DMS79 (cell line): ENCODE data around the gene EXD3.
"Not testable (repeated sequence)": the region's sequence is repeated elsewhere in the genome, so short reads cannot be mapped to it uniquely, and the experiment has no call there.

Source experiments
- DNase-seq: peaks from one replicate; lab custom pipeline; 2025; lab: John Stamatoyannopoulos, UW

The EXD3 gene

GRCh38 chr9:137393176-137394150 is 29.5 kb downstream of the EXD3 start:
- no peak for DNase-seq

- DNase-seq, result no peak
Observed at GRCh38 chr9:137392232-137393007, 30.5 kb downstream of the EXD3 start.

GRCh38 chr9:137391411-137391754 is 31.6 kb downstream of the EXD3 start:
- no peak for DNase-seq

GRCh38 chr9:137390553-137391410 is 32.2 kb downstream of the EXD3 start:
- DNase-seq, result no peak

GRCh38 chr9:137389428-137389746 is 33.6 kb downstream of the EXD3 start:
- DNase-seq, result no peak

GRCh38 chr9:137388589-137389427 is 34.2 kb downstream of the EXD3 start:
- DNase-seq, result no peak

- no peak for DNase-seq
Observed at GRCh38 chr9:137387891-137388560, 34.9 kb downstream of the EXD3 start.

GRCh38 chr9:137387114-137387890 is 35.7 kb downstream of the EXD3 start:
- DNase-seq, result no peak

GRCh38 chr9:137386507-137387113 is 36.4 kb downstream of the EXD3 start:
- not testable (repeated sequence) for DNase-seq

GRCh38 chr9:137385061-137385655 is 37.8 kb downstream of the EXD3 start:
- DNase-seq, result no peak

- DNase-seq, result no peak
Observed at GRCh38 chr9:137383784-137384756, 38.9 kb downstream of the EXD3 start.

- DNase-seq, result no peak
Observed at GRCh38 chr9:137383081-137383783, 39.7 kb downstream of the EXD3 start.

GRCh38 chr9:137382444-137383080 is 40.4 kb downstream of the EXD3 start:
- no peak for DNase-seq

GRCh38 chr9:137381501-137382443 is 41.2 kb downstream of the EXD3 start:
- DNase-seq, result no peak

- DNase-seq, result no peak
Observed at GRCh38 chr9:137380606-137381005, 42.4 kb downstream of the EXD3 start.

GRCh38 chr9:137380171-137380570 is 42.8 kb downstream of the EXD3 start:
- no peak for DNase-seq
